ENCODE data around the gene IGSF1.

DNA sequence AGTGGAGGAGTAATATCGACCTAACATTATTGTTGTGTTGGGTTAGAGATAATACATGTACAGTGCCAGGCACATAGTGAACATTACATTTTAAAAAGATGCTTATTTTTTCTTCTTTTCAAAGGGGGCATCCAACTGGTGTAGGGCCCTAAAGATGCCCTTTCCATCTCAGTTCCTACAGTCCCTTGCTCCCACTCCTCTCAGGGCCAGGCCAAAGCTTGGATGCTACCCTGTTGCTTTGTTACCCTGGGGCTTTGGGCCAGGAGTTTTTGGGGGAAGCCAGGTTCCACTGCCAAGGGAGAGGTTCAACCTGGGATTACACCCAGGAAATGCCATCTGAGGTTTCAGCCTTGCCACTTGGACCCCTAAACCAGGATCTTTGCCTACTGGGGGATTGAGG is 918 bp downstream of the IGSF1 start:
- no peak for TF ChIP-seq POLR2AphosphoS5 (IDR thresholded peaks at IDR 0.05; ENCODE audit: low read depth, low read length)
- TF ChIP-seq POLR2A (IDR thresholded peaks at IDR 0.05; ENCODE audit: low read depth, low read length) = no peak
